Measurements from ENCODE around the gene PLXNB3.
A peak's percentile ranks its signal among the peaks of the same experiment; 100 is the strongest.
"Not testable (repeated sequence)": the region's sequence is repeated elsewhere in the genome, so short reads cannot be mapped to it uniquely, and the experiment has no call there.

Gene PLXNB3

DNA sequence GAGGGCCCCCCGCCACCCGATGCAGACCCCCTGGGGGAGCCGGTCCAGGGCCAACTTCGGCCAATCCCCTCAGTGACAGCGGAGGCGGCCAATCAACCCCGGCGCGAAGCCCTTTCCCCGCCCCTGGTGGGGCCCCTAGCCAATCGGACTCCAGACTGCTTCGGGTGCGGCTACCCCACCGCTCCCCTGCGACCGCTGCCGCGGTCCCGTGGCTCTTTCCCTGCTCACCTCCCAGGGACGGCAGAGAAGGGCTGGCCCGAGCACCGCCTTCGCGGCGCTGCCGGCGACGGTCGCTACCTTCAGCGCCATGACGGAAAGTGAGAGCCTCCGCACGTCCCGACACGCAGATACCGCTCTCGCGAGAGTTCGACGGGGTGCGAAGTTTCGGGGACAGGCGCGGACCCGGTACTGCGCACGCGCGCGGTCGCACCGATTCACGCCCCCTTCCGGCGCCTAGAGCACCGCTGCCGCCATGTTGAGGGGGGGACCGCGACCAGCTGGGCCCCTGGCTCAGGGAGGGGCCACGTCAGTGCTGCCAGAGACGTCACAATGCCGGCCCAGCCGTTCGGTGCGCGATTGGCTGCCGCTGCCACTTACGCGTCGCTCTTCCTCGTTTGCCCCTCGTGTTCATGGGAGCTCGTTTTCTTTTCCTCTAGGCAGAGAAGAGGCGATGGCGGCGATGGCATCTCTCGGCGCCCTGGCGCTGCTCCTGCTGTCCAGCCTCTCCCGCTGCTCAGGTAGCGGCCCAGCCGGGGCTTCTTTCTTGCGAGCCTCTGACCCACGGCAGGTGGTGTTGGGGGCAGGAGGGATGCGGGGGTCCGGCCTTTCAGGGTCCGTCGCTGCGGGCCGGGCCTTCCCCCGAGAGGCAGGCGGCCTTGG, 30.2 kb downstream of the PLXNB3 start, which contains the start of the genes IDH3G and SSR4:
TSS of gene IDH3G (minus strand) at position 358 of the 879 bp plus-strand sequence. CDS start at position 309, 49 bp downstream.
TSS of gene SSR4 (plus strand) at position 651 of the 879 bp plus-strand sequence. CDS start at position 671, 20 bp downstream.
- DNase-seq: peak; percentile 91

DNA sequence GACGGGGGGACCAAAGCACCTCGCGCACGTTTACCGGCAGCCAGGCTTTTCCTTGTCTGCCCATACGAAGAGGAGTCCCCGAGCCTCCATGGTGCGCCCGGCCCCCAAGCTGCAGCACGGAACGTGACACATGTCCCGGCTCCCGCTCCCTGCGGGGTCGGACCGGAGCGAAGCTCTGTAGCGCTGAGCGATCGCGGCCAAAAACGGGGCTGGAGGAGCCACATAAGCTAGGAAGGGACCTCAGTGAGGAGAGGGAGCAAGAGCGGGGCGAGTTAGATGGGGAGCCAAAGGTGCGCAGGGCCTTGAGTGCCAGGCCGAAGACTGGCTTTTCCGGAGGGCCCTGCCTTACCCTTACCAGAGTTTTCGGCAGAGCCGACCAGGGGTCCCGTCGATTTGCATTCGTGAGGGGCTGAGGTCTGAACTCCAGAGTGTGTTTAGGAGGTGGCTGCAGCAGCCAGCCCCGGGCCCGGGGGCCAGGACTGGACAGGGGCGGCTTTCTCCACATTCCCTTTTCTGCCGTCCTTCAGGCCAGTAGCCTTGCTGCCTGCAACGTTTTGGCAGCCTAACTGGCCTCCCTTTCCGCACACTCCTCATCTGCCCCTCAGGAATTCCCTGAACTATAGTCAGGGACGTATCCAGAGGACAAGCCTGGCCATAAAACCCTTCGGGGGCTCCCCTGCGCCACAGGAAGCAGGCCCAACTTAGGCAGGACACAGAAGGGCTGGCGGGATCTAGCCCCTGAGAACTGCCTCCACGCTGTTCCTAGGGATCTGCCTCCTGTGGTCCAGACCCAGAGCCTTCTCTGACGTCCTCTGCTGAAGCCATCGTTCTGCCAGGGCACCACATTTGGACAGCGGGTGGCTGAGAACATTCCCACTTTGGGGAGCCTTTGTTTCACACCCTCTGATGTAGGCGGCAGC, 31.1 kb downstream of the PLXNB3 start:
- DNase-seq: no peak

DNA sequence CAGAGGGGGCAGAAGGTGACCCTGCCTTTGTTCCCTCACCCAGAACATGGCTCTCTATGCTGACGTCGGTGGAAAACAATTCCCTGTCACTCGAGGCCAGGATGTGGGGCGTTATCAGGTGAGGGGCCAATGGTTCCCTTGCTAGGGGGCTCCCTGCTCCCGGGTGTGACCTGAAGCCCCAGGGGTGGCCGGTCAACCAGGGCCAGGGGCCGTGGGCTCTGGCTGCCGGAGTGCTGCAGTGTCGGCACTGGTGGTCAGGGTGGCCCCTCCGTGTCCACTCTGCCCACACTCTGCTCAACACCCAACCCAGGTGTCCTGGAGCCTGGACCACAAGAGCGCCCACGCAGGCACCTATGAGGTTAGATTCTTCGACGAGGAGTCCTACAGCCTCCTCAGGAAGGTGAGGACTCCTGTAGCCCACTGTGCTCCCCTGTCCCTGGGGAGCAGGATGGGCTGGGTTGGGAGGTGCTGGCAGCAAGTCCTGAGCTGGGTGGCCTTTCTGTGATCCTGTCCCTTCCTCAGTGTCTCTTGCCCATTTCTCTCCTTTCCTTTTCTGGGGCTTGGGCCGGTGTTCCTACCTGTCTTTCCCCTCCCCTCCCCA, 33.5 kb downstream of the PLXNB3 start:
- DNase-seq: no peak

DNA sequence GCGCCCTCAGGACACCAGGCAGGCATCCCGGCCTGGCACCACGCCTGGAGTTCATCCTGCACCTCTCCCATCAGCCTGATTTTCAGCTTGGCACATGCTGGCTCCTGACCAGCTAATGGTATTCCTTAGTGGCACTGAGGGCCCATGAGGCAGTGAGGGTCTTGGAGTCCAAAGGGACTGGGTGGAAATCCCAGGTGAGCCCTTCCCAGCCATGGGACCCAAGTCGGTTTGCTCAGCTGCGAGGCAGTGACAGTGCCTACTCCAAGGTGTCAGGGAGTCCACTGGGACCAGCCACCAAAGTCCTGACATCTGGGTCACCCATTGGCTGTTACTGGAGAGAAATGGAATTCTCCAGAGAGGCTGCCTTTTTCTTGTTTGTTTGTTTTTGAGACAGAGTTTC, 35.3 kb downstream of the PLXNB3 start:
- no peak for DNase-seq

DNA sequence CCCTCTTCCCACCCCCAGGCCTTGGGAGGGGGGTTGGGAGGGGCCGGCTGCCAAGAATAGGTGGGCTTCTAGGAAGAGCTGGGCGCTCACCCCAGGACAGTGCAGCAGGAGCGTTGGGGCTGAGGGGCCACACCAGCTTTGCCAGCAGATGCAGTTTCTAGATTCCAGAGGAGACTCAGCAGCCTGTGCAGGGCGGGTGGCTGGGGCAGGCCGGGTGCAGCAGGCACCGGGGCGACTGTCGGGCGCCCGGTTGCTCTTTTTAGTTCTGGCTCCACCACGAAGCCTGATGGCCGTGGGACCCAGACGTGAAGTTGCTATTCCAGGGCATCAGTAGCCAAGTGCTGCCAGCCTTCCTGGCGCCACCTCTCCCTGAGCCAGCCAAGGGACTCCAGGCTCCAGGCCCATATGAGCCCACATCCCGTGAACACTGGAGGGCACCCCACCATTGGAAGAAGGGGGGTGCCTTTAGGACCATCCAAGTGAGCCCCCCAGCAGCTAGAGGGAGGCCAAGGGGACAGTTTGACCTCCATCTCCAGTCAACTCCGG, 36.2 kb downstream of the PLXNB3 start:
- DNase-seq: no peak

DNA sequence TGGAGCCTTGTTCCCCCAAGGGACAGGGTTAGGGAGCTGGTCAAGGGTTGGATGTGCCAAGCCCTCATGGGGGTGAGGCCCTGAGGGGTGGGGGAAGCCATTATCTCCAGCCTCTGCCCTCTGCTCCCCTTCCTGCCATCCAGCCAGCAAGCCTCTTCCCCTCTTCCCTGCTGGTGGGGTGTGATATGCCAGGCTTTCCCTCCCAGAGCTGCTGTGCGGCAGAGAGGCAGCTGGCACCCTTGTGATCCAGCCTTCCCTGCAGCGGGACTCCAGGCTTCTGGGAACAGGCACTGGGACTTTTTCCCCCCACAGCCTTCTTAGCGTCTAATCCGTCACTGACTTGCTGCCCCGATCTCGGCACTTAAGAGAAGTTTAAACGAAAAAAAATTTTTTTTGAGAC, 36.7 kb downstream of the PLXNB3 start:
- no peak for DNase-seq

DNA sequence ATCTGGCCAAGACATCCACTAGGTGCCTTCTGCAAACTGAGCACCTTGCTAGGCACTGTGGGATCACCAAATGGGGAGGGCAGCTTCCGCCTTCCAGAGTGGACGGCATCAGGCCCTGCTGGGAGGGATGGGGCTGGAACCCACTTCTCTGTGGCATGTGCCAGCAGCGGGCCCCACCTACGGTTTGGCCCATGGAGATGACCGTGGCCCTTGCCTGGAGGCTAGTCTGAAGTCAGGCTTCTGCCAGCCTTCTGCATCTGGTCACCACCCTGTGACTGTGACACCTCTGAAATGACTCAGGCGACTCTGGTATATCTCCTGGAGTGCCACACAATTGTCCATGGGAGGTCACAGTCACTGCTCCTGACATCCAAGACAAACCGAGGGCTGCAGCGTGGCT, 37.6 kb downstream of the PLXNB3 start:
- DNase-seq: no peak

DNA sequence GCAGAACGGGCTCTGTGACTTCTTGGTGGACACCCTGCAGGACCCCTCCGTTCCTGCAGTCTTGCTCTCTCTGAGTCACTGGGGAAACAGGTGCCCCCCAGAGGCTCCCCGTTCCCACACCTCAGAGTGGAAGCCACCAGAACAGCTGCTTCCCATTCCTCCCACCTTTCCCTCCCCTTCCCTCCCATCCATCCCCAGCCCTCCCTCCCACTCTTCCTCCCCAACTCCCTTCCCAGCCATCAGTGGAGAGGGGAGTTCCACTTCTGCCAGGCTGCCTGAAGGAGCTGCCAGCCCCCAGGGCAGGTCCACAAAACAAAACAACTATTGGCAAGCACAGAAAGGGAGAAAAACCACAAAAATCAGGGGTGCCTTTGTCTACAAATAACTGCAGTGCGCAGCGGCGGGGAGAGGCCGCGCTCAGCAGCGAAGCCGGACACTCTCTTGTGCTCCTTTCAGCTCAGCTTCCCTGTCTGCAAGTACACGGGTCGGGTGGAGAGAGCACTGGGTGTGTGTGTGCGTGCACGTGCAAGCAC, 38.5 kb downstream of the PLXNB3 start:
- DNase-seq: no peak

DNA sequence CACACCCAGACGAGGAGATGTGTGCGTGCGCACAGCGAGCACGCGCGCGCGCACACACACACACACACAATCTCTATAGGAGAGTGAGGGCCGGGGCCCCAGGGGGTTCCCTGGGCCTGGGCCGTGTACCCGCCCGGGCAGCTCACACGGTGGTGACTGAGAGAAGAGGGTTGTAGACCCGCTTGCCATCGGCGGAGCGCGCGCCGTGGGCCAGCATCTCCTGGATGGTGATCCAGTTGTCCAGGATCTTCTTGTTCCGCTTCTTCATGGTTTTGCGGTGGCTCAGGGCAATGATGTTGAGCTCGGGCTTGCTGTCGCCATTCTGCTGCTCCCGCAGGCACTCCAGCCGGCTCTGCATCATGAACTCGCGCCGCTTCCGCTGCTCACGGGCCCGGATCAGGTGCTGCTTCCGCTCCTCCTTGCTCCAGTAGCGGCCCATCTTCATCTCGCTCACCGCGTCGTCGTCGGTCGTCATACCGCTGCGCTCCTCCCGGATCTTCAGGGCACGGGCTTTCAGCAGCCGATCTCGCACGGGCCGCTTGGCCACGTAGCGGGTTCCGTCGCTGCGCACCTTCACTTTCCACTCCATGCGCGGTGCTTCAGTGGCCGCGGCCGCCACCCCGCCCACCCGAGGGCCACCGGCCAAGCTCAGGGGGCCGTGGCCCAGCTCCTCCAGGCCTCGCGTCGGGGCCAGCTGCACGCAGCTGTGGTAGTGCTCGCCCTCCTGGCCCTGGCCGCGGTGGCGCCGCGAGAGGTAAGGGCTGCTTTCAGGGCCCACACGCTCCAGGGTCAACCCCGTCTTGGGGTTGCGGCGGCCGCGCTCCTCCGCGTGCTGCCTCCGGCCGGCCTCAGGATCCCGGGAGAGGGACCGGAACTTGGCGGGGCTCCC, 39.4 kb downstream of the PLXNB3 start:
- no peak for DNase-seq

DNA sequence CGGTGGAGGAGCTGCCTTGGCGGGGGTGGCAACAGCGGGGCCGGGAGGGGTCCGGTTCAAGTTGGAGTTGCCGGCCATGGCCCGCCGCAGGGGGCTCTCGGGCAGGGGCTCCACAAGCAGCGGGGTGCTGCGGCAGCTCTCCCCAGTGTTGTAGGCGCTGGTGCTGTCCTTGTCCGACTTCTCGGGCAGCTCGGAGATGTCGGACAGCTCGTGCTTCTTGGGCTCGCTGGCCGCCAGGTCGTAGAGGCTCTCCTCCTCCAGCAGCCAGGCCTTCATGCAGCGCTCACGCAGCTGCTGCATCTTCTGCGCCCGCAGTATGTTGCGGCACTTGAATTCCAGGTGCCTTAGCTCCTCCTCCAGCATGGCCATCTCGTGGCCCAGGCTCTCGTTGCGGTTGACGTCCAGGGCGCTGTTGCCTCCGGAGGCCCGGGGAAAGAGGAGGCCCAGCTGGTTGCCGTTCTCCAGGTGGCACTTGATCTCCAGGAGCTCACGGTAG, 40.1 kb downstream of the PLXNB3 start:
- DNase-seq: no peak

DNA sequence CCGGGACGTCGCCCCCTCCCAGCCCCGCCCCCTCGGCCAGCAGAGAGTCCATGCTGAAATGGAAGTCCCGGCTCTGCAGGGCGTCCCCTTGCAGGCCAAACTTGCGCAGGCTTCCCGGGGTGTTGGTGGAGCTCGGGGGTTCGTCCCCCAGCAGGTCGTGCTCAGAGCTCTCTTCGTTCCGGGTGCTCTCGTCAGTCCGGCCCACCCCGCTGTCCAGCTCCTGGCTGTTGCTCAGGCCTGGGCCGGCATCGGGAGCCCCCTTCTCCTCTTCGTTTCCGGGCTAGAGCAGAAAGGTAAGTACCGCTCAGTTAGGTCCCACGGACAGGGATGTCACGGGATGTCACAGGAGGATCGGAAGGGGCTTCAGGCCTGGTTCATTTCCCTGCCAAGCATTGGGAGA, 40.6 kb downstream of the PLXNB3 start:
- no peak for DNase-seq

DNA sequence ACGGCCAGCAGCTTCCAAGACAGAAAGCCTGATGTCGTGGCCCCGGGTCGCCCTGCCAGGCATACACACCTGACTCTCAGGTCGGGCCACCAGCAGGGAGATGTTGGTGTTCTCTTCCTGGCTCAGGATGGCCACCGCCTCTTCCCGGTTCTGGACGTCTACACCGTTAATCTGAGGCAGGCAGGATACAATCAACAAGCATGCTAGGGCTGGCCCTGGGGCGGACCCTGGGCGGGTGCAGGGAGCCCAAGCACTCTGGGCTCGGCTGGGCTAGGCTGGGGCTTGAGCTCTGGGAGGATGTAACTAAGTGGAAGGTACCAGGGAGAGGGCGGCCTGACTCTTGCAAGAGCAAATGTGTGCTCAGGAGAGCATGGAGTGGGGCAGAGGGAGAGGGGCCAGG, 41.4 kb downstream of the PLXNB3 start:
- no peak for DNase-seq

DNA sequence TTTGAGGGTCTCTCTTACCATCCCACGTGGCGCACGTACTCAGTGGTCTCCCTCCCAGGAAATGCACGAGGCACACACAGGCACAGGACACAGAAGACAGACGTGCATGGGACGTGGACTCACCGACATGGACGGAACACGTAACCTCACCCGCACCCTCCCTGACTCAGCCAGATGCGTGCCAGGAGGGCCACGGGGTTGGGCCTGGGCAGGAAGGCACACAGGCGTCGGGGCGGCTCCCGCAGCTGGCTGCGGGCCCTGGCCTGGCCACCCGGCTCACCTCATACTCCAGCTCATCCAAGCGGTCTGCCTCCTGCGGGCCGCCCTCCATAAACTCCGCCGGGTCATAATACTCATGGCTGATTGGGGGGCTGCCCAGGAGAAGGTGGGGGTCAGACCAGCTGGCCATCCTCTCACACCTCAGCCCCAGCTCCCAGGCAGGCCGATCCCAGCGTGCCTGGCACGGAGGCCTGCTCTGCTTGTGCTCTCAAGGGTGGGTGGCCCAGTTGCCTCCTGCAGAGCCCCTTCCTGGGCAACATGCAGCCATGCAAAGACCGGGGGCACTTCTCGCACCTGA, 43.0 kb downstream of the PLXNB3 start:
- DNase-seq: no peak

DNA sequence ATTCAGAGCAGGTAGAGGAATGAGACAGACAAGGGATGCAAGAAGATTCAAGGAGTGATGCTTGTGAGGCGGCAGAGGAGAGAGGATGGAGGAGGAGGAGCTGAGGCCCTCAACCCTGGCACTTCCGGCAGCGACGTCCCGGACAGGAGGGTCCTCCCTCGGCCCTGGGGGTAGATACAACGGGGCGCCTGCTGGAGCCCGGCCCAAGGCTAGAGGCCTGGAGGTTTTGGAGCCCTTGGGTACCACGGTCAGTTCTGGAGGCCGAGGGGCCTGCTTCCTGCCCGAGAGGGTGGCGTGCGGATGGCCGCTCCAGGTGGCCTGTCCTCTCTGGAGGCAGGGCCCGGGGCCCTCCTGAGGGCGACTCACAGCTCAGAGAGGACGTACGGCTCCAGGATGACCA, 43.9 kb downstream of the PLXNB3 start:
- DNase-seq: no peak

DNA sequence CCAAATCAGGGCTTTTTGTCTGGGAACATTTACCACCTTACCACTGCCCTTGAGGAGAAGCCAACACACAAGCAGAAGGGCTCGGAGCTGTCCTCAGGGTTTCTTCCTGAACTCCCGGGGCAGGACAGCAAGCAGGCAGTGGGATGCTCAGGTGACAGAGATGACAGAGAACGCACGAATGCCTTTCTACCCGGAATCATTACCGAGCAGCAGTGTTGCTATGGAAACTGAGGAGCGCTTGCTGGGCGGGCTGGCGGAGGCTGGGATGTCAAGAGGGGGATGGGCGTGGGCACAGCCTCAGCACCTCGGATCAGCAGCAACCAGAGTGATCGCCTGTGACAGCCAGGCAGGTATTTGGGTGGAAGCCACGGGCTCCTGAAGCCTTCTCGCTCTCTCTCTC, 48.2 kb downstream of the PLXNB3 start:
- DNase-seq: no peak

DNA sequence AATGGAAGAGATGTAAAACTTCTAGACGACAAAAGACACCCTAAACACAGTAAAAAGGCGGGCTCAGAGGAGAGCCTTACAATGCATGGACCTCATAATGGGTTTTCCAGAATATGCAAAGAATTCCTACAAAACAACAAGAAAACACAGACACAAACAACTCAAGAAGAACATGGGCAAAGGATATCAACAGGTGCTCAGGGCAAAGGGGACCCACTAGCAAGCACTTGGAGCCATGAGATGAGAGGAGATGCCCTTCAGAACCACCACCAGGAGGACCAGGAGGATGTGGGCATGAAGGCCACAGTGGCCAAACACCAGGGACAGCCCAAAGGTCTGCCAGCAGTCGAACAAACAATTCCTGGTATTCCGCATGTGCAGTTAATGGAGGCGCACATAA, 49.1 kb downstream of the PLXNB3 start:
- DNase-seq: no peak

DNA sequence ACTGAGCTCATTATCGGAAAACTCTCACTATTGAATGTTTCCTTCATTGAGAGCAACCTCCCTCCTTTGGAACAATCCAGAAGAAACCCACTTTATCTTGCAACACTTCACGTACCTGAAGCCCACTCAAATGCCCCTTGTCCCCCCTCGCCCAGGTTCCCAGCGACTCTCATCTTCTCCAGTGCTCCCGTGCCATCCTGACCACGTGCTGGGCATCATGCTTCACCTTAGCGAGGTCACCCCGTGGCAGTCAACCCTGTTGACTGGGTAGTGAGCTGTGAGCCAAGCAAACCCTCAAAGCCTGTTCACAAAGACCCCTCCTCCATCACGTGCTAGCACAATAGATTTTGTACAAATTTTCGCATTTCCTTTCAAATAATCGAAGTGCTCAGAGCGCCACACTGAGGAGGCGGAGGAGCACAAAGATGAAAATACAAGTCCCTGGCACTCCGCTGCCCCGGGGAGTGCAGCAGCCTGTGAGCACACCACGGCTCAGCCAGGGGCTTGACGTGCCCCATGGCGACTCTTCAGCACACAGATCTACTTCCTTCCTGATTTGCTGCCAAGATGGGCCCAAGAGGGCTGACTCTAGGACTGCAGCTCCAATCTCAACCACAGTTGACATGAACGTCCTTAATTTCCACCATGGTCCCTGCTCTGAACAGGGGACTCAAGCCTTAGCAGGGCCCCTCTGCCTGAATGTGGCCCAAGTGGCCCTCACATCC, 50.7 kb downstream of the PLXNB3 start:
- DNase-seq: no peak

DNA sequence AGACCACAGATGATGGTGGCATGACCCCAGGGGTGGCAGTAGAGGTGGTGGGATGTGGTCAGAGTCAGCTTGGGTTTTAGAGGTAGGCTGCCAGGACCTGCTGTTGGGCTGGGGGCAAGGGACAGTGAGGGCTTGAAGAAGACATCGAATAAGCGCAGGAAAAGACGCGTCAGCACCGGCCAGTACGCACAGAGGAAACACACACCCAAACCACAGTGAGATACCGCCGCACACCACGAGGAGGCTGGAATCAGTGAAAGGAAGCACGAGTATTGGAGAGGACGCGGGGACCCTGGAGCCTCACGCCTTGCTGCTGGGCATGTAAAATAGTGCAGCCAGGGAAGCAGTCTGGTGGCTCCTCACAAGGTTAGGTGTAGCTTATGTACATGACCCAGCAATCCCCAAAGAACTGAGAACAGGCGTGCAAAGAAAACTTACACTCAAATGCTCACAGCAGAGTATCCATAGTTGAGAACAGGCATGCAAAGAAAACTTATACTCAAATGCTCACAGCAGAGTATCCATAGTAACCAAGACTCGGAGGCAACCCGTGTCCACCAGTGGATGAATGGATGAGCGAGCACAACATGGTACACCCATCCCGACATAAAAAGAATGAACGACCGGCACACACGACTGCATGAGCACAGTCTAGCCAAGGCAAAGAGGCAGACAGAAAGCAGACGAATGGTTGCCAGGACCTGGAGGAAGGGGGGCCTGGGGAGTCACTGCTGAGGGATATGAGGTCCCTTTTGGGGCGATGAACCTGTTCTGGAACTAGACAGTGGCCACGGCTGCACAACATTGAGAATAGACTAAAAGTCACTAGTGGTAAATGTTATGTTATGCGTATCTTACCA, 53.0 kb downstream of the PLXNB3 start:
- no peak for DNase-seq

DNA sequence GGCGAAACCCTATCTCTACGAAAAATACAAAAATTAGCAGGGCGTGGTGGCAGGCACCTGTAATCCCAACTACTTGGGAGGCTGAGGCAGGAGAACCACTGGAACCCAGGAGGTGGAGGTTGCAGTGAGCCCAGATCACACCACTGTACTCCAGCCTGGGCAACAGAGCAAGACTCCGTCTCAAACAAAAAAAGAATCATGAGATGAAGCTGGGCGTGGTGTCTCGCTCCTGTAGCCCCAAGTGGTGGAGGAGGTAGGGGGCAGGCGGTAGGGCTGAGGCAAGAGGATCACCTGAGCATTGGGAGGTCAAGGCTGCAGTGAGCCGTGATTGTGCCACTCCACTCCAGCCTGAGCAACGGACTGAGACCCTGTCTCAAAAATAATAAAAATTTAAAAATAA, 54.0 kb downstream of the PLXNB3 start:
- not testable (repeated sequence) for DNase-seq
